Measurements from ENCODE around the gene CHTF18. TPM values are rescaled to one million over a fixed set of nuclear protein-coding genes. Genes with fewer than 3 reads are reported as not detected.

The CHTF18 gene
- polyA plus RNA-seq, 1 donor (not counting 4 experiments of a cell fraction or from before 2014, with no cell fraction given): 5.7 TPM

DNA sequence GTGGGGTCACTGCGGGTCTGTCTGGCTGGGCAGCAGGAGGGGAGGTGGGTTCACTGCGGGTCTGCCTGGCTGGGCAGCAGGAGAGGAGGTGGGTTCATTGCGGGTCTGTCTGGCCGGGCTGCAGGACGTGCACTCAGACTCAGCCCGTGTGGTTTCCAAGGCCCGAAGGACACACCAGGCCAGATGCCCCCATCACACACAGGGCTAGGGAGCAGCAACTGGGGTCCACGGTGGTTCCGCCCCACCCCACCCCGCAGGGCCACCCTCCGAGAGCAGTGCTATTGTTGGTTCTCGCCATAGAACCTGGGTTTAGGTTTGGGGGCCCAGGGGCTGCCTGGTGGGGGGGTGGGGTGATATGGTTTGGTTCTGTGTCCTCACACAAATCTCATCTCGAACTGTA lies 41.8 kb upstream of the CHTF18 start:
- no peak overlapping the region for H3K27ac ChIP-seq (ENCODE audit: control insufficient read depth, insufficient read depth, low read length)
- no peak for DNase-seq (ENCODE audit: low read depth, low spot score)
- H3K36me3 ChIP-seq (ENCODE audit: control insufficient read depth in 2 of 2, extremely low read depth in 1 of 2, insufficient read depth in 2 of 2, low read length in 2 of 2): no peaks in the 10 kb centered on the region
- no peak overlapping the region for H3K4me3 ChIP-seq (ENCODE audit: control insufficient read depth in 2 of 3, extremely low read depth in 1 of 3, insufficient read depth in 2 of 3, low read depth in 1 of 3, low read length in 3 of 3)
- dilution Hi-C loops (cut with MboI; ENCODE audit: extremely low pct_ligation_motif_present, low sequenced_read_pairs): no loop called here
- H4K20me1 ChIP-seq (ENCODE audit: control insufficient read depth, extremely low read depth, insufficient read depth, low read length): no peaks in the 10 kb centered on the region
- TF ChIP-seq, protein P1, sequence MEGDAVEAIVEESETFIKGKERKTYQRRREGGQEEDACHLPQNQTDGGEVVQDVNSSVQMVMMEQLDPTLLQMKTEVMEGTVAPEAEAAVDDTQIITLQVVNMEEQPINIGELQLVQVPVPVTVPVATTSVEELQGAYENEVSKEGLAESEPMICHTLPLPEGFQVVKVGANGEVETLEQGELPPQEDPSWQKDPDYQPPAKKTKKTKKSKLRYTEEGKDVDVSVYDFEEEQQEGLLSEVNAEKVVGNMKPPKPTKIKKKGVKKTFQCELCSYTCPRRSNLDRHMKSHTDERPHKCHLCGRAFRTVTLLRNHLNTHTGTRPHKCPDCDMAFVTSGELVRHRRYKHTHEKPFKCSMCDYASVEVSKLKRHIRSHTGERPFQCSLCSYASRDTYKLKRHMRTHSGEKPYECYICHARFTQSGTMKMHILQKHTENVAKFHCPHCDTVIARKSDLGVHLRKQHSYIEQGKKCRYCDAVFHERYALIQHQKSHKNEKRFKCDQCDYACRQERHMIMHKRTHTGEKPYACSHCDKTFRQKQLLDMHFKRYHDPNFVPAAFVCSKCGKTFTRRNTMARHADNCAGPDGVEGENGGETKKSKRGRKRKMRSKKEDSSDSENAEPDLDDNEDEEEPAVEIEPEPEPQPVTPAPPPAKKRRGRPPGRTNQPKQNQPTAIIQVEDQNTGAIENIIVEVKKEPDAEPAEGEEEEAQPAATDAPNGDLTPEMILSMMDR (optimal IDR thresholded peaks at IDR 0.05 in 1 of 3, IDR thresholded peaks at IDR 0.05 in 1 of 3, conservative IDR thresholded peaks at IDR 0.05 in 1 of 3; ENCODE audit: extremely low read depth in 1 of 3, insufficient read depth in 2 of 3, low read length in 3 of 3): no peak
- TF ChIP-seq EZH2 (IDR thresholded peaks at IDR 0.05; ENCODE audit: low read length): no peak
- no peak for FAIRE-seq
- H2AFZ ChIP-seq (ENCODE audit: control insufficient read depth, low read length): no peak overlapping the region
- no peak overlapping the region for H3K4me2 ChIP-seq (ENCODE audit: control insufficient read depth, extremely low read depth, insufficient read depth, low read depth, low read length)
- peaks cover under 1% of the 10 kb centered on the region for H3K27me3 ChIP-seq (ENCODE audit: control insufficient read depth, extremely low read depth, insufficient read depth, low read length)
- H3K9me3 ChIP-seq (ENCODE audit: control insufficient read depth, low read depth, low read length): no peaks in the 10 kb centered on the region
- no peak overlapping the region for H3K9ac ChIP-seq (ENCODE audit: control insufficient read depth, extremely low read depth, insufficient read depth, low read length)
- H3K79me2 ChIP-seq (ENCODE audit: control insufficient read depth, insufficient read depth, low read length): no peaks in the 10 kb centered on the region
- no peaks in the 10 kb centered on the region for H3K9me1 ChIP-seq (ENCODE audit: control insufficient read depth, extremely low read depth, insufficient read depth, low read length)
- H3K4me1 ChIP-seq (ENCODE audit: control insufficient read depth, extremely low read depth, insufficient read depth, low read length): no peaks in the 10 kb centered on the region

DNA sequence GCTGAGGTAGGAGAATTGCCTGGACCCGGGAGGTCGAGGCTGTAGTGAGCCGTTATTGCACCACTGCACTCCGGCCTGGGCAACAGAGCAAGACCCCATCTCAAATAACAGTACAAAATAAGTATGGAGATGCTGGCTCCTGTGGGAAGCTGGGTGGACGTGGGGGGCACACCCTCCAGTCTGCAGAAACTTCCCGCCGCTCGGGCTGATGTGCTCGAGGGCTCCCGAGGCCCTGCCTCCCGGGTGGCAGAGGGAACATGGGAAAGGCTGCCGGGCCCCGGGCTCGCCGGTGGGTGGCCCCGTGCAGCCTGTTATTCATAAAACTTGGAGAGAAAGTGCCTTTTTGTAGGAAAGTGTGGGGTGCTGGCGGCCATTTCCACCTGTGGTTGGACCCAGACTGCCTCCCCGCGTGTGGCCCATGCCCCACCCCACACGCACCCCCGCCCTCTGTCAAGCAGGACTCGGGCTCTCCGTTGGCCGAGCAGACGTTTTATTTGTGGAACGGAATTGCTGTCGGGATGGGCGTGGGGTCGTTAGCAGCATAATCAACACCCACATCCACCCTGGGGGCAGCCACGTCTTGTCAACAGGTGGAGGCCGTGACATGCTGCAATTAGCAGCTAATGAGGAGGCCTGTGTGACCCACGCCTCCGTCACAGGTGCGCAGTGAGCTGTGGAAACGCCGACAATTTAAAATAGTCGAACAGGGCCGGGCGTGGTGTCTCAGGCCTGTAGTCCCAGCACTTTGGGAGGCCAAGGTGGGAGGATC lies 40.3 kb upstream of the CHTF18 start:
- H4K20me1 ChIP-seq (ENCODE audit: control insufficient read depth, extremely low read depth, insufficient read depth, low read length): no peaks in the 10 kb centered on the region
- no peaks in the 10 kb centered on the region for H3K4me1 ChIP-seq (ENCODE audit: control insufficient read depth, extremely low read depth, insufficient read depth, low read length)
- H3K27ac ChIP-seq (ENCODE audit: control insufficient read depth, insufficient read depth, low read length): no peak overlapping the region
- no peak overlapping the region for H3K9ac ChIP-seq (ENCODE audit: control insufficient read depth, extremely low read depth, insufficient read depth, low read length)
- H3K36me3 ChIP-seq (ENCODE audit: control insufficient read depth in 2 of 2, extremely low read depth in 1 of 2, insufficient read depth in 2 of 2, low read length in 2 of 2): no peaks in the 10 kb centered on the region
- FAIRE-seq (no peak), DNase-seq (ENCODE audit: low read depth, low spot score) (no peak)
- no peak overlapping the region for H3K4me2 ChIP-seq (ENCODE audit: control insufficient read depth, extremely low read depth, insufficient read depth, low read depth, low read length)
- H3K27me3 ChIP-seq (ENCODE audit: control insufficient read depth, extremely low read depth, insufficient read depth, low read length): peaks cover 9% of the 10 kb centered on the region
- no peaks in the 10 kb centered on the region for H3K9me1 ChIP-seq (ENCODE audit: control insufficient read depth, extremely low read depth, insufficient read depth, low read length)
- dilution Hi-C loops (cut with MboI; ENCODE audit: extremely low pct_ligation_motif_present, low sequenced_read_pairs): no loop called here
- H2AFZ ChIP-seq (ENCODE audit: control insufficient read depth, low read length): no peak overlapping the region
- H3K9me3 ChIP-seq (ENCODE audit: control insufficient read depth, low read depth, low read length): no peaks in the 10 kb centered on the region
- no peak overlapping the region for H3K4me3 ChIP-seq (ENCODE audit: control insufficient read depth in 2 of 3, extremely low read depth in 1 of 3, insufficient read depth in 2 of 3, low read depth in 1 of 3, low read length in 3 of 3)
- no peaks in the 10 kb centered on the region for H3K79me2 ChIP-seq (ENCODE audit: control insufficient read depth, insufficient read depth, low read length)
- TF ChIP-seq, protein P1 (optimal IDR thresholded peaks at IDR 0.05 in 1 of 3, IDR thresholded peaks at IDR 0.05 in 1 of 3, conservative IDR thresholded peaks at IDR 0.05 in 1 of 3; ENCODE audit: extremely low read depth in 1 of 3, insufficient read depth in 2 of 3, low read length in 3 of 3): no peak
- TF ChIP-seq EZH2 (IDR thresholded peaks at IDR 0.05; ENCODE audit: low read length): no peak

Measured in keratinocyte (primary cell).